Measurements from ENCODE around the gene HTN1.
"Not testable (repeated sequence)": the region's sequence is repeated elsewhere in the genome, so short reads cannot be mapped to it uniquely, and the experiment has no call there.

DNA sequence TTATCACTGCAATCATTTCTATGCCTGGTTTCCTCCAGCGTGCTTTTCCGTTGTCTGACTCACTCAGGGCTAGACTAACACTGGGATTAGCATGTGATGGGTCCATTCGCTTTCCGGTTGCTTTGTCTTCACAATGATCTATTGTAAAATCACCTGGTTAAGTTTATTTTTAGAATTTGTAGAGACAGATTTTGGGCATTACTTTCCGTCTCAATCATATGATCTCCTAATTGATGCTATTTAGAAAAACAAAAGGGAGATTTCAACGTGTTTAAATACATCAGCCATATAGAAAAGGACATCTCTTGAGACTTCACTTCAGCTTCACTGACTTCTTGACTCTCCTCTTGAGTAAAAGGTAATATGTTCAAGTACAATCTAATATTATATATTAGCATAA lies at the start of gene HTN1:
- TF ChIP-seq, protein P1, sequence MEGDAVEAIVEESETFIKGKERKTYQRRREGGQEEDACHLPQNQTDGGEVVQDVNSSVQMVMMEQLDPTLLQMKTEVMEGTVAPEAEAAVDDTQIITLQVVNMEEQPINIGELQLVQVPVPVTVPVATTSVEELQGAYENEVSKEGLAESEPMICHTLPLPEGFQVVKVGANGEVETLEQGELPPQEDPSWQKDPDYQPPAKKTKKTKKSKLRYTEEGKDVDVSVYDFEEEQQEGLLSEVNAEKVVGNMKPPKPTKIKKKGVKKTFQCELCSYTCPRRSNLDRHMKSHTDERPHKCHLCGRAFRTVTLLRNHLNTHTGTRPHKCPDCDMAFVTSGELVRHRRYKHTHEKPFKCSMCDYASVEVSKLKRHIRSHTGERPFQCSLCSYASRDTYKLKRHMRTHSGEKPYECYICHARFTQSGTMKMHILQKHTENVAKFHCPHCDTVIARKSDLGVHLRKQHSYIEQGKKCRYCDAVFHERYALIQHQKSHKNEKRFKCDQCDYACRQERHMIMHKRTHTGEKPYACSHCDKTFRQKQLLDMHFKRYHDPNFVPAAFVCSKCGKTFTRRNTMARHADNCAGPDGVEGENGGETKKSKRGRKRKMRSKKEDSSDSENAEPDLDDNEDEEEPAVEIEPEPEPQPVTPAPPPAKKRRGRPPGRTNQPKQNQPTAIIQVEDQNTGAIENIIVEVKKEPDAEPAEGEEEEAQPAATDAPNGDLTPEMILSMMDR (conservative IDR thresholded peaks at IDR 0.05 in 1 of 2, IDR thresholded peaks at IDR 0.05 in 1 of 2; ENCODE audit: extremely low read depth in 1 of 2, insufficient read depth in 1 of 2, low read depth in 1 of 2, low read length in 2 of 2): not testable (repeated sequence)
- TF ChIP-seq EZH2 (IDR thresholded peaks at IDR 0.05; ENCODE audit: borderline replicate concordance, low read length): not testable (repeated sequence)

All from mammary epithelial cell (primary cell).